Mesenchymal stem cell (in vitro differentiated cells and primary cell): ENCODE data around the gene MAZ. TPM values are rescaled to one million over a fixed set of nuclear protein-coding genes. Genes with fewer than 3 reads are reported as not detected.
A peak's percentile ranks its signal among the peaks of the same experiment; 100 is the strongest.
"Not testable (repeated sequence)": the region's sequence is repeated elsewhere in the genome, so short reads cannot be mapped to it uniquely, and the experiment has no call there.

ENCODE experiments used
- DNase-seq: peaks from one replicate; pipeline ENCODE4 v3.0.0-alpha.2; 2013
- H2AFZ ChIP-seq: one replicate; pipeline ENCODE4 v1.6.1; 2013; ENCODE audit warnings: low read depth, mild to moderate bottlenecking, control low read depth, inconsistent platforms, low read length, moderate library complexity
- H2AK5ac ChIP-seq: 2 replicates; pipeline ENCODE4 v1.6.1; 2013; ENCODE audit warnings: low read length, moderate library complexity, mild to moderate bottlenecking, inconsistent platforms; ENCODE audit not compliant: severe bottlenecking
- H2BK120ac ChIP-seq: one replicate; pipeline ENCODE4 v1.6.1; 2013; ENCODE audit warnings: low read depth, mild to moderate bottlenecking, inconsistent platforms, low read length, moderate library complexity
- H2BK12ac ChIP-seq, 2 experiments: one replicate each; pipeline ENCODE4 v1.6.1; 2013; ENCODE audit warnings: inconsistent platforms in 2 of 2, low read length in 2 of 2, mild to moderate bottlenecking in 2 of 2, moderate library complexity in 2 of 2, control low read depth in 1 of 2
- H2BK15ac ChIP-seq: one replicate; pipeline ENCODE4 v1.6.1; 2013; ENCODE audit warnings: mild to moderate bottlenecking, low read depth, inconsistent platforms; ENCODE audit not compliant: poor library complexity, severe bottlenecking
- H2BK5ac ChIP-seq: 2 replicates; pipeline ENCODE4 v1.6.1; 2013; ENCODE audit warnings: low read depth, mild to moderate bottlenecking, low read length, control low read depth, inconsistent platforms; ENCODE audit not compliant: poor library complexity, severe bottlenecking
- H3K14ac ChIP-seq, 2 experiments: one replicate each; pipeline ENCODE4 v1.6.1; 2013; ENCODE audit warnings: inconsistent platforms in 2 of 2, low read length in 2 of 2, control low read depth in 1 of 2, mild to moderate bottlenecking in 1 of 2, moderate library complexity in 1 of 2
- H3K18ac ChIP-seq, 2 experiments: one replicate each; pipeline ENCODE4 v1.6.1; 2013; ENCODE audit warnings: inconsistent platforms in 2 of 2, low read length in 2 of 2, control low read depth in 1 of 2, low read depth in 1 of 2, mild to moderate bottlenecking in 1 of 2
- H3K23ac ChIP-seq, 2 experiments: one replicate each; pipeline ENCODE4 v1.6.1; 2013; ENCODE audit warnings: inconsistent platforms in 2 of 2, low read length in 2 of 2, mild to moderate bottlenecking in 2 of 2, moderate library complexity in 2 of 2, control low read depth in 1 of 2
- H3K27ac ChIP-seq: 2 replicates; pipeline ENCODE4 v1.5.1; 2013; ENCODE audit warnings: mild to moderate bottlenecking, moderate library complexity, low read length, control low read depth, inconsistent platforms; ENCODE audit not compliant: poor library complexity, severe bottlenecking
- H3K27me3 ChIP-seq, 2 experiments: 2 replicates each; pipeline versions ENCODE4 v1.6.1 to v1.7.0; 2013; ENCODE audit warnings: low read length in 2 of 2, mild to moderate bottlenecking in 2 of 2, moderate library complexity in 2 of 2, control low read depth in 1 of 2, inconsistent platforms in 1 of 2; ENCODE audit not compliant: control insufficient read depth in 1 of 2, insufficient read depth in 1 of 2
- H3K36me3 ChIP-seq, 2 experiments: 2 replicates each; pipeline versions ENCODE4 v1.6.1 to v1.7.0; 2013; ENCODE audit warnings: low read length in 2 of 2, control low read depth in 1 of 2, inconsistent platforms in 1 of 2, low read depth in 1 of 2, mild to moderate bottlenecking in 1 of 2; ENCODE audit not compliant: insufficient read depth in 2 of 2, control insufficient read depth in 1 of 2
- H3K4ac ChIP-seq, 2 experiments: one replicate each; pipeline ENCODE4 v1.6.1; 2013; ENCODE audit warnings: inconsistent platforms in 2 of 2, low read length in 2 of 2, mild to moderate bottlenecking in 2 of 2, moderate library complexity in 2 of 2, control low read depth in 1 of 2, low read depth in 1 of 2
- H3K4me1 ChIP-seq: 2 replicates; pipeline ENCODE4 v1.6.1; 2013; ENCODE audit warnings: low read depth, low read length, control low read depth; ENCODE audit not compliant: control insufficient read depth, insufficient read depth
- H3K4me2 ChIP-seq: 2 replicates; pipeline ENCODE4 v1.6.1; 2013; ENCODE audit warnings: low read length, mild to moderate bottlenecking, inconsistent platforms; ENCODE audit not compliant: poor library complexity, severe bottlenecking
- H3K4me3 ChIP-seq, 2 experiments: 2 replicates each; pipeline versions ENCODE4 v1.5.1 to v1.7.0; 2013; ENCODE audit warnings: low read length in 2 of 2, mild to moderate bottlenecking in 2 of 2, control low read depth in 1 of 2, low read depth in 1 of 2; ENCODE audit not compliant: insufficient read depth in 1 of 2
- H3K79me1 ChIP-seq: replicated peaks from 2 replicates; pipeline ENCODE4 v1.6.1; 2013; ENCODE audit warnings: mild to moderate bottlenecking, control low read depth, low read length, inconsistent platforms; ENCODE audit not compliant: poor library complexity, severe bottlenecking
- H3K9ac ChIP-seq: 2 replicates; pipeline ENCODE4 v1.7.0; 2013; ENCODE audit warnings: mild to moderate bottlenecking, low read length, moderate library complexity
- H3K9me3 ChIP-seq: 2 replicates; pipeline ENCODE4 v1.7.0; 2013; ENCODE audit warnings: mild to moderate bottlenecking, low read length; ENCODE audit not compliant: control insufficient read depth
- H4K8ac ChIP-seq: one replicate; pipeline ENCODE4 v1.6.1; 2013; ENCODE audit warnings: inconsistent platforms, mild to moderate bottlenecking, low read length, moderate library complexity
- H4K91ac ChIP-seq: one replicate; pipeline ENCODE4 v1.6.1; 2013; ENCODE audit warnings: mild to moderate bottlenecking, low read length, inconsistent platforms
- WGBS: methylation state at CpG from one replicate; pipeline ENCODE4 v1.1.7; 2013; ENCODE audit warnings: mixed read lengths; 5-methylcytosine and 5-hydroxymethylcytosine counted together
- polyA plus RNA-seq, 2 experiments: library from polyadenylated mRNA; stranded (reverse); fragments of 200-250 nt; gene quantifications; one replicate each; pipeline ENCODE4 v1.2.3, GENCODE V29; 2013

The MAZ gene
- polyA plus RNA-seq (2013, experiment 1 of 2), result 89.1 TPM
- 90.3 TPM for polyA plus RNA-seq (2013, experiment 2 of 2)

- Histone ChIP-seq H2BK15ac (peak within 1 kb of the TSS; percentile 88), H3K9ac (peak within 1 kb of the TSS; percentile 98), H4K8ac (peak within 1 kb of the TSS; percentile 90), H3K79me1 (peaks cover 7% of the 10 kb centered on the region), H2AFZ (no peak within 1 kb of the TSS), H3K4ac (peak within 1 kb of the TSS; percentile 80 to 97), H3K14ac (peak within 1 kb of the TSS in 1 of 2 experiments; percentile 90), H2BK12ac (peak within 1 kb of the TSS; percentile 52 to 79), H3K27me3 (no peaks in the 10 kb centered on the region), H3K18ac (peak within 1 kb of the TSS; percentile 93 to 99), H2BK120ac (peak within 1 kb of the TSS; percentile 90), H3K36me3 (peaks cover 35 to 38% of the 10 kb centered on the region in 2 experiments), H3K4me1 (peaks cover 44% of the 10 kb centered on the region), H2AK5ac (peak within 1 kb of the TSS; percentile 28), H3K4me2 (peak within 1 kb of the TSS; percentile 91), H3K27ac (peak within 1 kb of the TSS; percentile 86), H3K23ac (peak within 1 kb of the TSS in 1 of 2 experiments; percentile 99), H2BK5ac (peak within 1 kb of the TSS; percentile 61), H3K9me3 (no peaks in the 10 kb centered on the region), H3K4me3 (peak within 1 kb of the TSS; percentile 79 to 92), H4K91ac (peak within 1 kb of the TSS; percentile 92)
- 4% methylated on average over 5 of the region's 67 CpGs for WGBS
- no peak for DNase-seq
Observed at GRCh38 chr16:29806099-29806579, at the start of gene MAZ. TSS of gene MAZ (plus strand) at chr16:29806529. CDS start at chr16:29806702, 173 bp downstream.

GRCh38 chr16:29756654-29757053, 49.7 kb upstream of the MAZ start:
- Histone ChIP-seq H3K4me3 (no peak overlapping the region), H3K9ac (no peak overlapping the region), H3K4me2 (no peak overlapping the region), H3K4me1 (peaks cover 5% of the 10 kb centered on the region), H3K18ac (no peak overlapping the region), H2AFZ (no peak overlapping the region), H4K91ac (no peak overlapping the region), H4K8ac (no peak overlapping the region), H3K36me3 (no peaks in the 10 kb centered on the region), H3K27ac (no peak overlapping the region), H3K79me1 (no peaks in the 10 kb centered on the region), H3K23ac (no peak overlapping the region), H3K14ac (no peak overlapping the region), H3K9me3 (no peaks in the 10 kb centered on the region), H2BK12ac (no peak overlapping the region), H2BK120ac (no peak overlapping the region), H2BK15ac (no peak overlapping the region), H2BK5ac (no peak overlapping the region), H3K27me3 (no peaks in the 10 kb centered on the region), H3K4ac (no peak overlapping the region), H2AK5ac (no peak overlapping the region)
- WGBS, result no CpG with 5 or more reads among the region's 1 CpG
- peak; percentile 7 for DNase-seq

GRCh38 chr16:29757086-29757485, 49.2 kb upstream of the MAZ start:
- H3K4ac ChIP-seq, H3K4me3 ChIP-seq, DNase-seq, H2AFZ ChIP-seq, H2AK5ac ChIP-seq, H3K9ac ChIP-seq, H4K91ac ChIP-seq, H3K4me2 ChIP-seq, H3K23ac ChIP-seq, H3K14ac ChIP-seq, H2BK15ac ChIP-seq, H3K27me3 ChIP-seq, H3K79me1 ChIP-seq, H3K27ac ChIP-seq, H3K4me1 ChIP-seq, H4K8ac ChIP-seq, H3K18ac ChIP-seq, H2BK5ac ChIP-seq, H3K9me3 ChIP-seq, H3K36me3 ChIP-seq, H2BK12ac ChIP-seq, H2BK120ac ChIP-seq: not testable (repeated sequence)
- WGBS, result 87% methylated on average over 8 of the region's 8 CpGs

GRCh38 chr16:29757950-29758466, 48.3 kb upstream of the MAZ start:
- H3K14ac ChIP-seq, result no peak overlapping the region
- no peaks in the 10 kb centered on the region for H3K9me3 ChIP-seq
- H2BK5ac ChIP-seq, result no peak overlapping the region
- no peak overlapping the region for H2BK15ac ChIP-seq
- H2AK5ac ChIP-seq, result no peak overlapping the region
- H3K4me2 ChIP-seq, result no peak overlapping the region
- peaks cover 5% of the 10 kb centered on the region for H3K4me1 ChIP-seq
- 52% methylated on average over 4 of the region's 6 CpGs for WGBS
- peak overlapping the region; percentile 27 for H2AFZ ChIP-seq
- no peak overlapping the region for H2BK120ac ChIP-seq
- peak overlapping the region; percentile 48 for H3K9ac ChIP-seq
- H3K23ac ChIP-seq, result no peak overlapping the region
- H4K91ac ChIP-seq, result no peak overlapping the region
- no peak overlapping the region for H3K4me3 ChIP-seq
- peaks cover 0 to 6% of the 10 kb centered on the region in 2 experiments for H3K27me3 ChIP-seq
- DNase-seq, result peak; percentile 53
- peak overlapping the region in 1 of 2 experiments; percentile 12 for H3K18ac ChIP-seq
- no peaks in the 10 kb centered on the region for H3K79me1 ChIP-seq
- no peak overlapping the region for H2BK12ac ChIP-seq
- H4K8ac ChIP-seq, result no peak overlapping the region
- H3K27ac ChIP-seq, result no peak overlapping the region
- H3K4ac ChIP-seq, result no peak overlapping the region
- no peaks in the 10 kb centered on the region for H3K36me3 ChIP-seq
